Stimulated activated CD4-positive, alpha-beta T cell treated with anti-CD3 and anti-CD28 coated beads, TNF-alpha, amount 100 ng/mL, for 48 hours (primary cell): ENCODE measurements around the gene HOXD8.

ENCODE experiments used
- DNase-seq, 3 donors: peaks; one replicate each; pipeline ENCODE4 v3.0.0-alpha.2; 2020; ENCODE audit warnings: low read depth in 3 of 3

Gene HOXD8

DNA sequence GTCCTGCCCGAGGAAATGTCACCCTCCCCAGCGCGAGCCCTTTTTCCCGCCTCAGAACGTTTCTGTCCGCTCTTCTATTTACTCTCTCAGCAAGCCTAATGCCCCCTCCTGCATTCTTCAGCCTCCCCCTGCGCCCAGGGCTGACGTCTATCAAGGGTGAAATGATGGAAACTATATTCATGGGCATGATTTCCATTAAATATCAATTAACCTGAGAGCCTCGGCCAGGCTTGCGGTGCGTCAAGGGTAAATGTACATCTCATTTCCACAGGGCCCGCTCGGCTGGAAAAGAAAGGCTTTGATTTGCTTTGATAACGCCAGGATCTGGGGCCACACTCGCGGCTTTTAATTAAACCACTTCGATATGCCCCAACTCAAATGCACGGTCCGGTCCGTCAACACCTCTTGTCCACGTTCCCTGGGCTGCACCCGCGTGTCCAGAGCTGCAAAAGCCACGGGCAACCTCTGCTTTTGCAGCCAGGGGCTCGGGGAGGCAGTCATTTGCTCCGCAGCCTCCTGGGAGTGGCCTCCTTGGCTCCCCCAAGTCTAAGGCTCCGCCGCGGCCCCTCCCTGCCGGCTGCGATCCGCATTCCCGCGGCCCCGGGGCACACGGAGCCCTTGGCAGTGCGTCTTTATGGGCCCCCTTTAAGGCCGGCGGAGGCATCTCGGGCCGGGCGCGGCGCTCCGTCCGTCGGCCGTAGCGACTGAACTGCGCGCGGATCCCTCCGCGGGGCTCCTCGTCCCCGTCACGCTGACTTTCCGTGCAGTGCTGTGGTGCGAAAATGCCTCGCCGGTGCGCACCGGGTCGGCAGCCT, at the start of gene HOXD8:
Gene HOXD8, plus strand, starts transcription at position 724 of the 815 bp plus-strand sequence. CDS start 662 bp downstream, outside the sequence.
- no peak for DNase-seq

DNA sequence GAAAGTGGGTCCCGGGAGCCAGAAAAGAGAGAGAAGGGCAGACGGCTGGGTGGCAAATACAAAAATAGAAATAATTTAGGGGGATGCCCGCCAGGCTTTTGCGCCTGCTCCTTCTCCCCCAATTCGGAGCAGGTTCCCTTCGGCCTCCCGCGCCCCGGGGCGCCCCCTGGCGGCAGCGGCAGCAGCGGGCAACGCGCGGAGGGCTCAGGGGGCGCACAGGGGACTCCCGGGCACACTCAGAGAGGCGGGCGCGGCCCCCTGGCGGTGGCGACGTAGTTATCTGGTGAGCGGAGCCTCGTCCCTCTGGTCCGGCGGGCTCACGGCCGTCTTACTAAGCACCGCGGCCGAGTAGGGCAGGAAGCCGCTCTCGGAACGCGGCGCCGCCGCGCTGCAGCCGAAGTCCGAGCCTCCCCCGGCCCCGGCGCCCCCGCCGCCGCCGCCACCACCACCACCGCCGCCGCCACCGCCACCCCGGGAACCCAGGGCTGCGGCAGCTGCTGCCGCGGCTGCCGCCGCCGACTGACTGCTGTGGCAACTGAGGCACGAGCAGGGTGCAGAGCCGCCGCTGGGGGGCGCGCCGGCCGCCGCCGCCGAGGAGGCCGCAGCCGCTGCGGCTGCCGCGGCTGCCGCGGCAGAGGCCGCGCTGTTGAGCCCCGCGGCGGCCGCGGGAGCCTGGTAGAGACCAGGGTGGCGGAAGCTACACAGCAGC, 49.5 kb upstream of the HOXD8 start:
- no peak for DNase-seq

DNA sequence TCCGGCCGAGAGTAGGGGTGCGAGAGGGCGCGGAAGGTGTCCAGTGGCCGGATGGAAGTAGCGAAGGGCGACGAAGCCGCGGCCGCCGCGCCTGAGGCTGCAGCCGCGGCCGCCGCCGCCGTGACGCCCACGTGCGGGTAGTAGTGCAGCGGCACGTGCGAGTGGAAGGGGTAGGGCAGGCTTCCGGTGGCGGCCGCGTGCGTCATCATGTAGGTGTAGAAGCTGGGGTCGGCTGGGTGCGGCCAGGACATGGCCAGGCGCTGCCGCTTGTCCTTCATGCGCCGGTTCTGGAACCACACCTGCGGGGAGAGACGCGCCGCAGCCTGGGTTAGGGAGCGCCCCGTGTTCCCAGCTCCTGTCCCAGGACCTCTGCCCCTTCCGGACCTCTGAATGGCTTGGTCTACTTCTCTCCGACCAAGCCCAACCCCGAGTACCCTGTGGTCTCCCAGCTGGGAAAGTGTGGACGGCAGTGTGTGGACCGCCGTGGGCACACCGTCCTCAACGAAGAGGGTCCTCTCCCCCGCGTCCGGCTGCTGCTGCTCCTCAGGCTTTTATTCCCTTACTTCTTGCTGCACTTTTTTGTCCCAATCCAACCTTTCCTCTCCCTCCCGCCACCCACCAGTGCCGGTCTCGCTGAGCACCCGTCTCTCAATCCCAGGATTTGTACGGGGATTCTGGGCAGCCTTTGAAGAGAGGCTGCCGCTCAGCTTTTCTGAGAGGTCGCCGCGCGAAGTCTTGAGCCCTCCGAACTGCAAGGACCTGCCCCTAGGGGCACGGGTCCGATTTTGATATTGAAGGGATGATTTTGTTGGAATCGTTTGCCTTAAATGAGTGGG, 48.7 kb upstream of the HOXD8 start:
- no peak for DNase-seq

DNA sequence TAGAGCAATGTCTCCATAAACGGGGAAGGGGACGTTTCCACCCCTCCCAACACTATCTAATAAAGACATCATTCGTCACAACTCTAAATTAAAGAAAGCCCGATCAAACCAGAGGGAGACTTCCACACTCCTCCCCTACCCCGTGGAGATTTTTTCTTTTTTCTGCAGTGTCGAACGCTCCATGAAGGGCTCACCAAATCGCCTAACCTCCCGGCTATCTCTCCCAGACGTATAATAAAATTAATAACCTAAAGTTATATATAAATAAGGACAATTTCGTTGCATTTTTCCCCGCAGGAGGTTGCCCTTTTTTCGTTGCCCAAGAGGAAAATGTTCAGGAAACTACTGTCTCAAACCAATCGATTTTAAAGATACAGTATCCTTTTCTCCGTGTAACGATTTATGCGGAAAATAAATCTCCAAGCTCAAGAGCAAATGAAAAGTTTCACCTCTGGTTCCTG, 48.1 kb upstream of the HOXD8 start:
- DNase-seq: no peak

DNA sequence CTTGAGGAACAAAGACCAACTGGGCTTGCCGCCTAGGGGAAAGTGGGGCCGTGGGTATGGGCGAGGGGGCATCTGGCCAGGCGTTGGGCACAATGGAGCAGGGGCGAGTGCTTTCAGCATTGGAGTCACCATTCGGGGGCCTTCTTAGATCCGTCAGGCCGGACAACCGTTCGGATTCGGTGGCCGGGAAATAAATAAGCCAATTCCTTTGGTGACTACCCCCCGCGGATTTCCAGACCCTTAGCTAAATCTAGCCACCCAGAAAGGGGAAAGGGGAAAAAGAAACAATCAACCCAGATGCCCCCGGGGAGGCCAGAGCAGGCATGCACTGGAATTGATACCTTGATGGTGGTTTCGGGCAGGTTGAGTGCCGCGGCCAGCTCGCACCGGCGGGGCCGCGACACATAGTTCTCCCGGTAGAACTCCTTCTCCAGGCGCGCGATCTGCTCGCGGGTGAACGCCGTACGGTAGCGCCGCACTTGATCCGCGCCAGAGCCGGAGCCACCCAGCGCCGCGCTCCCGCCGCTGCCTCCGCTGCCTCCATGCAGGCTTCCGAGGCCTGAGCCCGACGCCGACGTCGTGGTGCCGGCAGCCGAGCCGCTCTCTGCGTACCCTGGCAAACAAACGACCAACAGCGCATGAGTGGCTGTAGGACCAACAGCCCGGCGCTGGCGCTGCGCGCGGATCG, 47.5 kb upstream of the HOXD8 start:
- no peak for DNase-seq

DNA sequence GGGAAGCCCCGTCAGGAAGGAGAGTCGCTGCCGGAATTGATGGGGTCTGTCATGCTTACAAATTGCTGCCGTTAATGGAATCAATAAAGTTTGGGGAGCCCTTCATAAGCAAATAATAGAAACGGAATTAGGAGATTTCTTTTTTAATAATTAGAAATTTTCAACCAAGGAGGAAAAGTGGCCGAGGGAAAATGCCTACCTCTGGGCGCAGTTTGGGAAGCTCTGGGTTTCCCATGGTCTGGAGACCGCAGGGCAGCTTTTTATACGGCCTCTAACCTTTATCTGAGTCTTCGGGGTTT, 47.0 kb upstream of the HOXD8 start:
- no peak for DNase-seq

DNA sequence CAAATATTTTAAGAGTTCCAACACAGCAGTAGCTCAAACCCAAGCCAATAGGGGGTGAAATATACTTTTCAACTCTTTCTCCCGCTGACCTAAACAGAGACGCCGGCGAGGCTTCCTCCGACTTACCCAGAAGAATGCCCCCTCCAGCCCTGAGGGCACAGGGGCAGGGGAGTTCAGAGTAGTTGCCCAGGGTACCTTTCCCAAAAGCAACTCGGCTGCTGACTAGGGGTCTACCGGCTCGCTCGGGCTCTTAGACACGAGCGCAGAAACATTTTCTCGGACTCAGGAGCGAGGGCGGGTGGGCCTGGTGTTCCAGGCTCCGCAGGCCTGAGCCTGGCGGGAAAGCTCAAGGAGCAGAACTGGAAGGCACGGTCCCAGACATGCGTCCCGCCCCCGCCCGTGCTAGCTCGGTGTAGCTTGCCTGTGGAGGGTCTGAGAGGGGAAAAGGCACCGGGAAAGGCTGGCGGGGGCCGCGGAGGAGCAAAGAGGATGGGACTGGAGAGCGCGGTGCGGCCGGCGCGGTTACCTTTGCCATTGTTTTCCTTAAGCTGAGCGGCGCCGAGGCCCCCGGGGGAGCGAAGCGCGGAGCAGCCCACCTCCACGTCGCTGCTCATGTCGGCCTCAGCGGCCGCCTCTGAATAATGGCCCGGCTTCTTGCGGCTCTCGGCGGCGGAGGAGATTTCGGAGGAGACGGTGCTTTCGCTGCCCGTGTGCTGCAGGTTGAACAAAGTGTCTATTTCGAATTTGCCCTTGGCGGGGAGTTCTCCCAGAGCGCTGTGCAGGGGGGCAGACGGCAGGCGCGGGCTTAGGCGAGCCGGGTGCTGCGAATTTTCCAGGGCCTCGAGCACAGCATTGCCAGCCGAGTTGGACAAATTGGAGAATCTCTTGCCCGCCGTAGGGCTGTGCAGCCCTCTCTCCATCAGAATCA, 46.4 kb upstream of the HOXD8 start:
- no peak for DNase-seq

DNA sequence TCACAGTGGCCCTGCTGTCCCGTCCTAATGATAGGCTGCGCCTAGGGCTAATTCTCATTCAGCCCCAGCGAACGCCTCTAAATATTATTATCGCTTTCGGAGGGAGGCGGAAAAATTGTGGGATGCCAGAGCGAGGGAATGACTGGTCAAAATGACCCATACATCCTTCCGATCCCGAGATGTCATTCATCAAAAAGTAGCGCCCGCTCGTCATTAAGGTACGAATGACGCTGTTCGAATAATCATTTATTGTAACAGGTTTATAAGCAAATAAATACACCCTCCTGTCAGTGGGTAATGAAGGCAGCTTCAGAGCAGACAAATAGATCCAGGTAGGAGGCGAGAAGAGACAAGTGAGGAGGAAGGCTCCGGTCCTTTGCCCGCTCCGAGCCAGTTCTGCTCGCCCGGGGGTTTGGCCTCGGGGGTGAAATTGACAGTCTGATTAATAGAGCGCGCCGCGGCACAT, 45.7 kb upstream of the HOXD8 start, which contains the start of gene EVX2:
Gene EVX2, minus strand, starts transcription at position 167 of the 466 bp plus-strand sequence. CDS start 186 bp downstream, outside the sequence.
- no peak for DNase-seq

DNA sequence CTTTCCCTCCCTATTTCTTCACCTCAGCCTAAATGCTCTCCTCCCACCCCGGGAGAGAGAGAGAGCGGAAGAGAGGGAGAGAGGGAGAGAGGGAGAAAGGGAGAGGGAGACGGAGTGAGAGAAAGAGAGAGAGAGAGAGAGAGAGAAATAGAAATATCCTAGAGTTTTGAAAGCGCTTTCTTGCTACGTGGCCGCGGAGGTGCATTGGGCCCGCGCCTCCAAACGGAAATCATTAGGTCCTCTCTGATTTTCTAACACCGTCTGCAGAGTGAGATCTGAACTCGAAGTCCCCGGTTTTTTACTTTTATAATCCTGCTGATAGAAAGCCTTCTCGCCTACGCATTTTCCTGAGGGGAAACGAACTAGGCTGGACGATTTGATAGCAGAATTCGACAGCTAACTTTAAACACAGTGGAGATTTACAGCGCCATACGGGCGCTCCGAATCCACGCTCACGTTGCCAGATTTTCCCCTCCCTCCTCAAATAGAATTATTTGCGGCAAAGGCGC, 44.8 kb upstream of the HOXD8 start:
- no peak for DNase-seq

DNA sequence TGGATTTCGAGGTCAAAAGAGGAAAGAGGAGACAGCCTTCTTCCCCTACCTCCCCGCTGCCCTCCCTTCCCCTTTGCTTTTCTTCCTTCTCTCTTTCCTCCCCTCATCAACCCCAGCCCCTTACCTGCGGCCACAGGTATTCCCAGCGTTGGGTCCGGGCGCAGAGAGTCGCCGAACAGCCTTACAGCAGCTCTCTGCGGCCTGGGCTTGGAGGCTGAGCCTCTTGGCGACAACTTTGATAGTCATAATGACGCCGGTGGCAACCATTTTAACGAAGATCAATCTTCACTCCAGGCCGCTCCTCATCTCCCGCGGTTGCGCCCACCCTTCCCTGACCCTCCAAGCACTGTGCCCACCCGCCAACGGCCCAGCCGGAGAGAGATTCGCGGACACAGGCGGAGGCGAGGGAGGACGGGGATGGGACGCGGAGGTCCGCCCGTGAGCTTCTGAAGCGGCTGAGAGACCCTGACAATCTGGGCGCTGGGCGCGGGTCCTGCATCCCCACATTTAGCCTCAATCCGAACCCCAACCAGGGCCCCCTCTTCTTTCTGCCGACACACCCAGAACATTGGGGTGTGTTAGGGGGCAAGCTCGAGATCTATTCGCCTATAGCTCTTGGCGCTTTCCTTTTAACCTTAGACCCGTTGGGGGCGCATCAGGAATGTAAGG, 44.3 kb upstream of the HOXD8 start:
- no peak for DNase-seq

DNA sequence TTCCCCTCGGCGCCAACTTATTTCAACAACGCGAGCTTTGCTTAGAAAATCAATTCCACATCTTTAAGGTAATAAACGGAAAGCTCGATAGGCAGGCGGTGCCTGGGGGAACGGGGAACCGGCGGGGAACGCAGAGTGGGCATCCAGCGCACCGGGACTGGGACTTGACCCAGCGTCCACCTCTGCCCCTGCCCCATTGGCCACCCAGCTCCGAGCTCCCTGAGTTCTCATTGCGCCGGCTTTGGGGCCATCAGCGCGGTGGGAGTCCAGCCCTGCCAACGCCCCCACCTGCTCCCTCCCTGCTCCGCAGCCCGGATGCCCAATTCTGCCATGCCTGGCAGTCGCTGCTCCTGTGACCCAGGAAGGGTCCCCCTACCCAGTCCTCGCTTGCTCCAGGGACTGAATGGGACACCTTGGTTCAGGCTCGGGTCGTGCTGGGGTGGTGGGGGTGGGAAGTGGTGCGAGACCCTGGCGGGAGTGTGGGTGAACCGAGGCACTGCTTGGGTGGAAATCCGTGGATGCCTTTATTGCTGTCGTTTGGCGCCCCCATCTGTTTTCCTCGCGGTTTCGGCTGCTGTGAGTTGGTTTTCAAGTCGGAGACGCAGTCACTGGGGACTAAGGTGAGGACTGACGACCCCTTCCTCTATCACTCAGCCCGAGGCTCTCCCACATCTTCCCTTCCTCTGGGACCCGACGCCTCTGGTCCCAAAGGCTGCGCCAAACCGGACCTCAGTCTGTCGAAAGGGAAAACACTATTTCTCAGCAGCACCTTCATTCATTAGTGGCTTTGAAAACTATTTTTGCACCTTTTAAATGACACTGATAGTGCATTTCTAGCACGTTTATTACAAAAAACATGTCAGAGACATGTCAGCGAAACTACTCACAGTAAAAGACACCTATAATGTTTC, 43.4 kb upstream of the HOXD8 start:
- DNase-seq: no peak

DNA sequence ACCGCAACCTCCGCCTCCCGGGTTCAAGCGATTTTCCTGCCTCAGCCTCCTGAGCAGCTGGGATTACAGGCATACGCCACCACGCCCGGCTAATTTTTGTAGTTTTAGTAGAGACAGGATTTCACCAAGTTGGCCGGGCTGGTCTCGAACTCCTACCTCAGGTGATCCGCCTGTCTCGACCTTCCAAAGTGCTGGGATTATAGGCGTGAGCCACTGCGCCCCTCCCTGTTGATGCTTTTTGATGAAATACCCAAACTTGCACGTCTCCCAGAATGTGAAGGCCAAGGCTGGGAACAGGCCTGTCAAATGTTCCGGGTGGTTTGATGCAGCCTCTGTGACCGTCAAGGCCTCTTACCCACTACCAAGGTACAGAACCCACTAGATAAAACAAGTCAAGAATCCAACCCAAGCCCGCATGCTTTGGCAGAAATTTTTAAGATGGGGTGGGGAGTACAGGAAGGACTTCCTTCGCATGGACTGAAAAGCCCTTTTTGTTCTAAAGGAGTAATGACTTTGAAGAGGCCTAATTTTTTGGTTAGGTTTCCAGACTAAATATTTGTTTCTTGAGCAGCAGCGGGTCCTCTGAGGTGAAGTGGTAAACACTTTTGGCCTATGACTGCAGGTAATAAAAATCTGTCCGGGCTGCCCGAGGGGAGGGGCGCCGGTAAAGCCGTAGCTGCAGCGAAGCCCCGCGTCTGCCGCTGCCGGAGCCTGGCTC, 42.0 kb upstream of the HOXD8 start:
- DNase-seq: no peak

DNA sequence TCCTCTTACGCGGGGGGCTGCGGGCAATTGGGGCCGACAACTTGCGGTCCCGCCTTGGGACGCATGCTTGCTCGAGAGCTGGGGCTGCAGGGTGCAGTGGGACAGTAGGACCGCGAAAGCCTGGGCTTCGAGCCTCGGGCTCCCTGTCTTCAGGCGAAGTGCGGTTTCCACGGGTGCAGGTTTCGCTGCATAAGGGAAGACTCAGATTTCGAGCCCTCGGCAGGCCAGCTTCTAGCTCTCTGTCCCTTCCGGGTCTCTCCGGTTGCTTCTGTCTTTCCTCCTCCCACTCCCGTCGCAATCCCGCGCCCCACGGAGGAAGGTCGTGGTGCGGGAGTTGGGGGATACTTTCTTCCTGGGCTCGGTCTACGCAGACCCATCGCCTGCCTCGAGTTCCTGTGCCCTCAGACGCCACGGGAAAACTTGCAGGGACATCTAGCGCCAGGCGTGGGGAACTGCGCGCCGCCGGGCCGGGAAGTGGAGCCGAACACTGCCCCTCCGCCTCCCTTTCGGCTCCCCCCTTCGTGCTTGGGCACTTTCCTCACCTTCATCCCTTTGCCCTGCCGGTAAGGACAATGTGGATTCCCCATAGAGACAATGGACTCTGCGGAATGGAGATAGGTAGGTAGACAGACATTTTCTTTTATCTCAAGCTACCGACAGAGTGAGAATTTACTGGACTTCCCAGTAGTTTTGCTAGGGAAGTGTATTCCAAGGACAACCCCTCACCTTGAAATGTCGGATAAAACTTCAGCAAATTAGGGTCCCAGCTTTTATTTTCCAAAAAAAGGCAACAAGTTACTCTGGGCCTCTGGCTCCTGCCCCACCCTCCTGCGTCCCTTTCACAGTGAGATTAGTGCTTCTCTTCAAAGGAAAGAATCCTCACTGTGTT, 41.2 kb upstream of the HOXD8 start:
- DNase-seq: no peak

DNA sequence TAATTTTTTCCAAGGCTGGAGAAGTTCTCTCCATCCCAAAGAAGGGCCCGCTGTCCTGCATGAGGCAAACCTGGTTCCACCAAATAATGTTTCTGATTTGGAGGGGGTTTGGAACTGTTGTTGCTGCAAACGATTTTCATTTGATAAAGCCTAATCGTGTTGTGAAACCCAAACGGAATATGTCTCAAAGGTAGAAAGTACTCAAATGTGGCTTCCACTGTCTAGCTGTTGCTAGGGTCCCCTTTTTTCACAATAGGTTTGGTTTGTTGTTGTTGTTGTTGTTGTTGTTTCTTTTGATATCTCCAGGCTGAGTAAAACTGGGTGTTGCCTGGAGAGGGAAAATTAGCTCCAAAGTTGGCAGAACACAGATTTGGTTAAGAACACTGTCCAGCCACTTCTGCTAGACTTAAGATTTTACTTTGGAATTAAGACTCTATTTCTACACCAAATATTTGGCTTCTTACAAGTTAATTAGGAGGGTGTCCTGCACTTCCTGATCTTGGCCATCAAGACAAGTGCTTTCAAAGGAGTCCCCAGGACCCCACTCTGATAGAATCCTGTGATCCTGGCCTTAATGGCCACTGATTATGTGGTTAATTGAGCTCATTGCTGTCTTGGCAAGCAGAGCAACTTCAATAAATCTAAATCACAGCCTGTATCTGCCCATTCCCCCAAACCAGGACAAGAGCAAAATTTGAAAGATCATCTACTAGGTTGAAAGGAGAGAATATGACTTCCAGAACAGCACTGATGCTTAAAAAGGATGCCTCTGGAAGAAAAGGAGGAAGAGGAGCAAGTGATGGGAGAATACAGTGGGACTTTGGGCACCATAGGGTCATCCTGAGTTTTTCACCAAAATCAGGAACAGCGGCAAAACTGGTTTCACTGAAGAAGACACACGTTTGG, 40.3 kb upstream of the HOXD8 start:
- DNase-seq: no peak

DNA sequence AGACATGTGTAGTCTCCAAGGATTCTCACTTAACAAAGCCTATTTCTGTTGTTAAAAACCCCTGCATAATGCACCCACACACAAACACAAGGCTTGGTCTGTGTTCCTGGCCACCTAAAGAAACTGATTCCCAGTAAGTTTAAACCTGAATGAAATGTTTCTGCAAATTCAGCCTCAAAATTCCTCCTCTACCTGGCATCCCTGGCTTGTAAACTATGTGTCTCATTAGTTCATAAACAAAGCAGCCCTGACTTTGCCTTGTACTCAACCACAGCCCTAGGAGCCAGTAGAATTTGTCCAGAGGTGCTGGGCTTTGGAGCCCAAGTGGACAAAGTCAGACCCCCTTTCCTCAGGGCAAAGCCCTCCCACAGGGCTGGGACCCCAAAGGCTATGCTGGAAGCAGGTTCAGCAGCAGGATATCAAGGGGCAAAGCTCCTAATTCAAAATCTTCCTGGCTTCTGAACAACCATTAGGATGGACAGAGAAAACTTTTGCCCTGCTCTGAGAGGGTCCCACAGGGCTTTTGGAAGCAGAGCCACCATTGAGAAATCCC, 39.6 kb upstream of the HOXD8 start:
- no peak for DNase-seq

DNA sequence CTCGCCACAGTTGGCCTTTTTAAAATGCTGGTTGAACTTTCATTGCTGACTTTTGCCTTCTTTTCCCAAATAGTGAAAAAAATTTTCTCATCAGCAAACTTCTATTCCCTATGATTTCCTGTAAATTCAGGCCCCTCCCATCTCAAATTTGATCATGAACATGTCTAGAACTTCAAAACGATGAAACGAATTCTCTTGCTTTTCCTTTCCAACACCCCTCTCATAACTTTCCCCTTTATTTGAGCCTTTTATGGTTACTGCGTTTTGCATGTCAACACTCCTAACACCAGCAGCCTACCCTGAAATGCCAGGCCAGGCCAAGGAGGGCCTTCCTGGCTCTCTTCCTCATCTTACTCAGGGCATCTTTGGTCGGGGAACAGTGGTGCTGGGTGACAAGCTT, 38.6 kb upstream of the HOXD8 start:
- no peak for DNase-seq
